K562 (cell line): ENCODE measurements around the gene ATAD3B. TPM values are rescaled to one million over a fixed set of nuclear protein-coding genes. Genes with fewer than 3 reads are reported as not detected.
A peak's percentile ranks its signal among the peaks of the same experiment; 100 is the strongest.

Source experiments
- ATAC-seq: fragments of 200-7000 bp; cut with Tn5 transposase; 3 replicates; pipeline ENCODE4 v1.9.1; 2020; ENCODE audit warnings: moderate library complexity
- BruUV-seq: library from RNA; stranded (reverse); fragments of 400-500 nt; replicated peaks from 2 replicates; lab custom pipeline; 2021; lab: Mats Ljungman, UMichigan
- CTCF ChIA-PET: fragments of 300-600 bp; formaldehyde crosslinking; extraction: SDS; loops from one replicate; lab custom pipeline; 2021; ENCODE audit warnings: low intra/inter-chr PET ratio; lab: Yijun Ruan, JAX
- POLR2A ChIA-PET: fragments of 300-600, 350-650 bp; sonication (Branson Sonifier 250); formaldehyde crosslinking; extraction: SDS; loops from one replicate; lab custom pipeline; 2021; ENCODE audit warnings: antibody characterized with exemption, inconsistent platforms; lab: Yijun Ruan, JAX
- DNase-seq, 4 experiments: peaks; one replicate each; pipeline versions ENCODE4 v3.0.0 to v3.0.0-alpha.2; 2011 to 2018; ENCODE audit warnings: low spot score in 3 of 4, mixed read lengths in 3 of 4; ENCODE audit errors: extremely low read depth in 1 of 4
- FAIRE-seq: peaks from 2 replicates; lab custom pipeline; 2011; peaks lifted over from hg19 to GRCh38; lab: Jason Lieb, UNC
- H2AFZ ChIP-seq: 2 replicates; pipeline ENCODE4 v1.6.0; 2011; ENCODE audit warnings: low read depth, low read length, control low read depth, inconsistent platforms
- H3K27ac ChIP-seq: fragments of 200-600 bp; 3 replicates; pipeline ENCODE4 v1.8.0; 2011; ENCODE audit warnings: low read depth, mild to moderate bottlenecking, control low read depth, inconsistent platforms, low read length, moderate library complexity, mixed read lengths; ENCODE audit errors: extremely low read depth
- H3K27me3 ChIP-seq, 2 experiments: fragments of 300-600 bp in 1 of 2; 2 replicates in 1 of 2; 3 replicates in 1 of 2; pipeline versions ENCODE4 v1.6.0 to v1.8.0; 2011; ENCODE audit warnings: inconsistent platforms in 2 of 2, low read length in 2 of 2, mild to moderate bottlenecking in 1 of 2, mixed read lengths in 1 of 2, moderate library complexity in 1 of 2; ENCODE audit not compliant: control insufficient read depth in 2 of 2, insufficient read depth in 2 of 2
- H3K36me3 ChIP-seq: fragments of 300-600 bp; 3 replicates; pipeline ENCODE4 v1.8.0; 2011; ENCODE audit warnings: mild to moderate bottlenecking, low read length, inconsistent platforms; ENCODE audit not compliant: control insufficient read depth, insufficient read depth
- H3K4me1 ChIP-seq, 2 experiments: fragments of 200-600 bp in 1 of 2; replicated peaks in 1 of 2; 2 replicates in 1 of 2; 3 replicates in 1 of 2; pipeline versions ENCODE4 v1.5.1 to v1.8.0; 2011; ENCODE audit warnings: inconsistent platforms in 2 of 2, low read length in 2 of 2, mild to moderate bottlenecking in 1 of 2, mixed read lengths in 1 of 2, moderate library complexity in 1 of 2; ENCODE audit not compliant: control insufficient read depth in 2 of 2, insufficient read depth in 2 of 2
- H3K4me2 ChIP-seq: 2 replicates; pipeline ENCODE4 v1.6.1; 2011; ENCODE audit warnings: low read length, control low read depth, inconsistent platforms, mixed read lengths; ENCODE audit not compliant: insufficient read depth
- H3K4me3 ChIP-seq: fragments of 200-600 bp; sonication (generic), shearing (Covaris generic); 2 replicates; pipeline ENCODE4 v1.5.1; 2016; ENCODE audit warnings: control low read depth, inconsistent platforms
- H3K79me2 ChIP-seq: fragments of 200-600 bp; 3 replicates; pipeline ENCODE4 v1.8.0; 2011; ENCODE audit warnings: low read length, inconsistent platforms; ENCODE audit not compliant: control insufficient read depth, insufficient read depth
- H3K9ac ChIP-seq, 2 experiments: 2 replicates each; pipeline versions ENCODE4 v1.6.0 to v1.6.1; 2011; ENCODE audit warnings: low read depth in 2 of 2, low read length in 2 of 2, control low read depth in 1 of 2, inconsistent platforms in 1 of 2, mild to moderate bottlenecking in 1 of 2, mixed read lengths in 1 of 2; ENCODE audit not compliant: insufficient read depth in 1 of 2
- H3K9me1 ChIP-seq: one replicate; pipeline ENCODE4 v1.6.0; 2011; ENCODE audit warnings: inconsistent platforms, mild to moderate bottlenecking, low read length, moderate library complexity; ENCODE audit not compliant: control insufficient read depth, insufficient read depth
- H3K9me3 ChIP-seq: replicated peaks from 2 replicates; pipeline ENCODE4 v1.5.1; 2011; ENCODE audit warnings: low read depth, low read length, inconsistent platforms; ENCODE audit not compliant: control insufficient read depth, insufficient read depth
- H4K20me1 ChIP-seq: replicated peaks from 2 replicates; pipeline ENCODE4 v1.6.1; 2011; ENCODE audit warnings: low read length, inconsistent platforms, mixed read lengths; ENCODE audit not compliant: control insufficient read depth, insufficient read depth
- HDAC3 ChIP-seq: fragments of 450-650 bp; IDR thresholded peaks from 2 replicates; pipeline ENCODE4 v1.6.1; 2018; ENCODE audit warnings: borderline replicate concordance, mild to moderate bottlenecking, moderate library complexity; ENCODE audit not compliant: partially characterized antibody
- NCOR1 ChIP-seq: fragments of 450-650 bp; IDR thresholded peaks from 2 replicates; pipeline ENCODE4 v1.6.1; 2016; ENCODE audit warnings: mild to moderate bottlenecking, moderate library complexity
- RBFOX2 ChIP-seq: fragments of 200-400 bp; formaldehyde crosslinking; IDR thresholded peaks from 2 replicates; pipeline ENCODE4 v1.6.1; 2017; ENCODE audit warnings: low read depth, mild to moderate bottlenecking, low read length, moderate library complexity
- TGIF2 ChIP-seq: sonication (generic); formaldehyde crosslinking; IDR thresholded peaks from 2 replicates; pipeline ENCODE4 v1.8.1; 2022; ENCODE audit warnings: mild to moderate bottlenecking, missing genetic modification reagents, moderate library complexity
- ZNF263 ChIP-seq: sonication (generic); formaldehyde crosslinking; IDR thresholded peaks from 2 replicates; pipeline ENCODE4 v1.8.0; 2022; ENCODE audit warnings: mild to moderate bottlenecking, missing genetic modification reagents, borderline replicate concordance
- WGBS: fragments of 100-300 bp; shearing (Covaris generic); methylation state at CpG from one replicate; pipeline ENCODE4 v1.1.6; 2016; ENCODE audit warnings: low coverage, mixed read lengths; ENCODE audit not compliant: insufficient coverage; ENCODE audit errors: missing lambda C conversion rate; 5-methylcytosine and 5-hydroxymethylcytosine counted together
- in situ Hi-C: fragments of 300-500 bp; cut with MboI; formaldehyde crosslinking; loops from 4 replicates; pipeline ENCODE4 v1.15.0; 2018; ENCODE audit warnings: inconsistent platforms, mixed read lengths
- intact Hi-C: fragments of 100-400 bp; cut with micrococcal nuclease; formaldehyde crosslinking; loops from 2 replicates; pipeline ENCODE4 v1.14.2; 2022
- polyA plus RNA-seq, 8 experiments: library from polyadenylated mRNA; depleted of rRNA in 4 of 8; stranded (reverse) in 5 of 8; unstranded in 3 of 8; fragments of >200 nt; fragmentation: Nextera tagmentation in 2 of 8; fragmentation: Illumina TruSeq in 1 of 8; extraction: Ambion mirVana in 2 of 8; extraction: Trizol in 1 of 8; gene quantifications; 2 replicates each; pipeline versions ENCODE4 v1.2.1 to v1.2.3, GENCODE V29; 2011 to 2014; ENCODE audit warnings: inconsistent platforms in 1 of 8, missing spikeins in 1 of 8
- total RNA-seq, 7 experiments: library from RNA; depleted of rRNA in 6 of 7; stranded (reverse); fragments of >200 nt in 6 of 7; fragmentation: Illumina TruSeq in 2 of 7; extraction: Trizol in 2 of 7; gene quantifications; 2 replicates each; pipeline versions ENCODE4 v1.2.1 to v1.2.3, GENCODE V29; 2011 to 2021; ENCODE audit warnings: low replicate concordance in 1 of 7
- TF ChIP-seq, protein P1 (sequence below): sonication (generic); formaldehyde crosslinking; IDR thresholded peaks from 2 replicates; pipeline ENCODE4 v1.8.1; 2023; ENCODE audit warnings: mild to moderate bottlenecking, missing genetic modification reagents
- TF ChIP-seq, protein P2 (sequence below): fragments of 450-650 bp; conservative IDR thresholded peaks from 2 replicates; pipeline ENCODE4 v1.6.1; 2016; ENCODE audit warnings: missing genetic modification characterization, low read depth, mild to moderate bottlenecking, missing compliant biosample characterization, moderate library complexity

The ATAD3B gene
- total and polyA plus RNA-seq, 9 of the 15 experiments (the other 6 are each of a cell fraction or from before 2014, with no cell fraction given), result 0.07 to 113 (median 27.7) TPM

DNA sequence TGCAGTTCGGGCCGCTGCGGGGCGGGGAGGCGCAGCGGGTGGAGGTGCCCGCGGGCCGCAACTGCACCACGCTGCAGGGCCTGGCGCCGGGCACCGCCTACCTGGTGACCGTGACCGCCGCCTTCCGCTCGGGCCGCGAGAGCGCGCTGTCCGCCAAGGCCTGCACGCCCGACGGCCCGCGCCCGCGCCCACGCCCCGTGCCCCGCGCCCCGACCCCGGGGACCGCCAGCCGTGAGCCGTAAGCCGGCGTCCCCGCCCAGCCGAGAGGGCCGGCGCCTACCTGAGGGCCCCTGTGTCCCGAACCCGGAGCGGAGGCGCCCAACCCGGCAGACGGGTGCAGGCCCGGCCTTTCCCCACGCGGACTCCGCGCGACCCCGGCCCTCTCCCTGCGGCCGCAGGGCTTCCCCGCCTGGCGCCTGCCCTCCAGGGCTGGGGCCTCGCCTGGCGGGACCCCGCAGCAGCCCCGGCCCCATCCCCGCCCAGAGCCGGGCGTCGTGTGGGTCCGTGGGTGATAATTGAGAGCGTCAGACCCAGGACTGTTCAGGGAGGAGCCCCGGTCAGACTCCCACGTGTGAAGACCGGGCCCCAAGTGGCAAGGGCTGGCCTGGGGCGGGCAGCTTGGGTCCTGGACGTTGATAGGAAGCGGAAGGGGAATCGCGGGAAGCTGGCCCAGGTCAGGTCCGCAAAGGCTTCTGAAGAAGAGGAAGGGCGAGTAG, 31.9 kb upstream of the ATAD3B start:
- DNase-seq, result no peak
- no peak for ATAC-seq
- BruUV-seq, result no TSS peak
- Histone ChIP-seq H3K4me1 (peaks cover 13 to 85% of the 10 kb centered on the region in 2 experiments), H3K27me3 (no peaks in the 10 kb centered on the region), H3K4me2 (no peak overlapping the region), H3K9me3 (no peaks in the 10 kb centered on the region), H3K9me1 (no peaks in the 10 kb centered on the region), H3K9ac (peak overlapping the region in 1 of 2 experiments; percentile 84; a peak in 1 of 4 replicates), H3K4me3 (no peak overlapping the region), H4K20me1 (no peaks in the 10 kb centered on the region), H2AFZ (no peak overlapping the region), H3K36me3 (no peaks in the 10 kb centered on the region), H3K79me2 (no peaks in the 10 kb centered on the region; the same call in 2 of the 3 replicates), H3K27ac (no peak overlapping the region)
- TF ChIP-seq NCOR1, result no peak
- TF ChIP-seq TGIF2, result no peak
- TF ChIP-seq ZNF263 (CRISPR knock-in tag), result peak; percentile 17; the same call in 1 of the 2 replicates
- 0 out of 2 replicates have a peak, but pooled peaks have one; percentile 2 for TF ChIP-seq RBFOX2
- TF ChIP-seq, protein P1, sequence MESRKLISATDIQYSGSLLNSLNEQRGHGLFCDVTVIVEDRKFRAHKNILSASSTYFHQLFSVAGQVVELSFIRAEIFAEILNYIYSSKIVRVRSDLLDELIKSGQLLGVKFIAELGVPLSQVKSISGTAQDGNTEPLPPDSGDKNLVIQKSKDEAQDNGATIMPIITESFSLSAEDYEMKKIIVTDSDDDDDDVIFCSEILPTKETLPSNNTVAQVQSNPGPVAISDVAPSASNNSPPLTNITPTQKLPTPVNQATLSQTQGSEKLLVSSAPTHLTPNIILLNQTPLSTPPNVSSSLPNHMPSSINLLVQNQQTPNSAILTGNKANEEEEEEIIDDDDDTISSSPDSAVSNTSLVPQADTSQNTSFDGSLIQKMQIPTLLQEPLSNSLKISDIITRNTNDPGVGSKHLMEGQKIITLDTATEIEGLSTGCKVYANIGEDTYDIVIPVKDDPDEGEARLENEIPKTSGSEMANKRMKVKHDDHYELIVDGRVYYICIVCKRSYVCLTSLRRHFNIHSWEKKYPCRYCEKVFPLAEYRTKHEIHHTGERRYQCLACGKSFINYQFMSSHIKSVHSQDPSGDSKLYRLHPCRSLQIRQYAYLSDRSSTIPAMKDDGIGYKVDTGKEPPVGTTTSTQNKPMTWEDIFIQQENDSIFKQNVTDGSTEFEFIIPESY, result peak; percentile 28
- TF ChIP-seq HDAC3, result no peak
- TF ChIP-seq, protein P2, sequence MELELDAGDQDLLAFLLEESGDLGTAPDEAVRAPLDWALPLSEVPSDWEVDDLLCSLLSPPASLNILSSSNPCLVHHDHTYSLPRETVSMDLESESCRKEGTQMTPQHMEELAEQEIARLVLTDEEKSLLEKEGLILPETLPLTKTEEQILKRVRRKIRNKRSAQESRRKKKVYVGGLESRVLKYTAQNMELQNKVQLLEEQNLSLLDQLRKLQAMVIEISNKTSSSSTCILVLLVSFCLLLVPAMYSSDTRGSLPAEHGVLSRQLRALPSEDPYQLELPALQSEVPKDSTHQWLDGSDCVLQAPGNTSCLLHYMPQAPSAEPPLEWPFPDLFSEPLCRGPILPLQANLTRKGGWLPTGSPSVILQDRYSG (tag), result no peak
- POLR2A ChIA-PET, result interaction anchor here (1.3 kb wide), 1 partner anchor 15 kb away, joined by 3 read pairs; no protein-coding TSS in a partner anchor
- WGBS, result 94% methylated on average over 28 of the region's 82 CpGs
- intact Hi-C loops, result loop anchor here (2.0 kb wide), 1 partner anchor 33 kb away; the partner anchor contains the start of gene MRPL20
- CTCF ChIA-PET, result no interaction called here
- FAIRE-seq, result no peak
- in situ Hi-C loops, result no loop called here
